Activated CD4-positive, alpha-beta T cell treated with anti-CD3 and anti-CD28 coated beads for 48 hours (primary cell): ENCODE measurements around the gene PCDHGB2.
"Not testable (repeated sequence)": the region's sequence is repeated elsewhere in the genome, so short reads cannot be mapped to it uniquely, and the experiment has no call there.

ENCODE experiments used
- DNase-seq: peaks from one replicate; pipeline ENCODE4 v3.0.0-alpha.2; 2020

PCDHGB2 gene

DNA sequence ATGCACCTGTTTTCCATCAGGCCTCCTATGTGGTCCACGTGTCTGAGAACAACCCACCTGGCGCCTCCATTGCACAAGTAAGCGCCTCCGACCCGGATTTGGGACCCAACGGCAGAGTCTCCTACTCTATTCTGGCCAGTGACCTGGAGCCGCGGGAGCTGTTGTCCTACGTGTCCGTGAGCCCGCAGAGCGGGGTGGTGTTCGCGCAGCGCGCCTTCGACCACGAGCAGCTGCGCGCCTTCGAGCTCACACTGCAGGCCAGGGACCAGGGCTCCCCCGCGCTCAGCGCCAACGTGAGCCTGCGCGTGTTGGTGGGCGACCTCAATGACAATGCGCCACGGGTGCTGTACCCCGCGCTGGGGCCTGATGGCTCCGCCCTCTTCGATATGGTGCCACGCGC is 8.2 kb upstream of the PCDHGB2 start:
- no peak for DNase-seq

- no peak for DNase-seq
These were observed 4.8 kb upstream of the PCDHGB2 start, which contains the start of gene PCDHGA4 for GRCh38 chr5:141354900-141355469. Gene PCDHGA4, plus strand, starts transcription at chr5:141355021. Its CDS starts 87 bp downstream, at chr5:141355108.

GRCh38 chr5:141355641-141356040 is 4.2 kb upstream of the PCDHGB2 start:
- DNase-seq: no peak

- DNase-seq: no peak
These were observed 3.7 kb upstream of the PCDHGB2 start for GRCh38 chr5:141356133-141356532.

- DNase-seq: no peak
These were observed 2.8 kb upstream of the PCDHGB2 start for GRCh38 chr5:141356950-141357349.

DNA sequence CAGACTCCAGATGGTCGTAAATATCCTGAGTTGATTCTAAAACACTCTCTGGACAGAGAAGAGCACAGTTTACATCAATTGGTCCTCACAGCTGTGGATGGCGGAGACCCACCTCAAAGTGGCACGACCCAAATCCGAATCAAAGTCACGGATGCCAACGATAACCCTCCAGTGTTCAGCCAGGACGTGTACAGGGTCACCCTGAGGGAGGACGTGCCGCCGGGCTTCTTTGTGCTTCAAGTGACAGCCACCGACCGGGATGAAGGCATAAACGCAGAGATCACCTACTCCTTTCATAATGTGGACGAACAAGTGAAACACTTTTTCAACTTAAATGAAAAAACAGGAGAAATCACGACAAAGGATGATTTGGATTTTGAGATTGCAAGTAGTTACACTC is 891 bp downstream of the PCDHGB2 start:
- DNase-seq: no peak

DNA sequence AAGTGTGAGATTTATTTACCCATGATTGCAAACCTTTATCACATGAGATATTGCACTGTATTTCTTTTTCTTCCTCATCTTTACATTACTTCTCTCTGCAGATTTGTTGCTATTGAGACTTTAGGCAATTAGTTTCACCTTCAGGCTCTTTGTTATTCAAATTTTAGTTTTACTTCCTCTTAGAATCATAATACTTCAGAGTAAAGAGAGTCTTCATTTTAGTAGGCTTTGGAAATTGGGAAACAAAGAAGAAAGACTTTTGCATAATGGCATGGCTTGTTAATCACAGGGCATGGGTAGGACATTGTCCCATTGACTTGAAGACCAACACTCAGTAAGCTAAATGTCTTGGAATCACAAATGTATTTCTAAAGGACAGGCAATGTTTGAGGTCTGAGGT is 2.9 kb downstream of the PCDHGB2 start:
- DNase-seq: no peak

DNA sequence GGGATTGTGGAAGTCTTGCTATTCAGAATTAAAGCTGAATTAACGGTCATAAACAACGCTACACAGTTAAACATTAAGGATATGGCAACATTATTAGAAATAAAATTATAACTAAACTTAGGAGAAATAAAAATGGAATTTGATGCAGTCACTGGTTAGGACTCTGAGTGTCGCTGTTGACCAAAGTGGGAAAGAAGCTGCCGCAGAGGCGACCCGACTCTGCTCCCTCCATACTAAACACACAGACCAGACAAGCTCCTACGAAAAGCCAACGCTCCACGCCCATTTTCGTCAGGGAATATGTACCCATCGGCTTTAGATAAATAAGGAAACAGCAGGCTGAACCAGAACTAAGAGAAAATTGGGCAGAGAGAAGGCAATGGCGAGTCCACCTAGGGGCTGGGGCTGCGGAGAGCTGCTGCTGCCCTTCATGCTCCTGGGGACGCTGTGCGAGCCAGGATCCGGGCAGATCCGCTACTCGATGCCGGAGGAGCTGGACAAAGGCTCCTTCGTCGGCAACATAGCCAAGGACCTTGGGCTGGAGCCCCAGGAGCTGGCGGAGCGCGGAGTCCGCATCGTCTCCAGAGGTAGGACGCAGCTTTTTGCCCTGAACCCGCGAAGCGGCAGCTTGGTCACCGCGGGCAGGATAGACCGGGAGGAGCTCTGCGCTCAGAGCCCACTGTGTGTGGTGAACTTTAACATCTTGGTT is 4.3 kb downstream of the PCDHGB2 start, which contains the start of gene PCDHGA5:
Gene PCDHGA5, plus strand, starts transcription at position 211 of the 709 bp plus-strand sequence. Its CDS starts 169 bp downstream, at position 380.
- no peak for DNase-seq

DNA sequence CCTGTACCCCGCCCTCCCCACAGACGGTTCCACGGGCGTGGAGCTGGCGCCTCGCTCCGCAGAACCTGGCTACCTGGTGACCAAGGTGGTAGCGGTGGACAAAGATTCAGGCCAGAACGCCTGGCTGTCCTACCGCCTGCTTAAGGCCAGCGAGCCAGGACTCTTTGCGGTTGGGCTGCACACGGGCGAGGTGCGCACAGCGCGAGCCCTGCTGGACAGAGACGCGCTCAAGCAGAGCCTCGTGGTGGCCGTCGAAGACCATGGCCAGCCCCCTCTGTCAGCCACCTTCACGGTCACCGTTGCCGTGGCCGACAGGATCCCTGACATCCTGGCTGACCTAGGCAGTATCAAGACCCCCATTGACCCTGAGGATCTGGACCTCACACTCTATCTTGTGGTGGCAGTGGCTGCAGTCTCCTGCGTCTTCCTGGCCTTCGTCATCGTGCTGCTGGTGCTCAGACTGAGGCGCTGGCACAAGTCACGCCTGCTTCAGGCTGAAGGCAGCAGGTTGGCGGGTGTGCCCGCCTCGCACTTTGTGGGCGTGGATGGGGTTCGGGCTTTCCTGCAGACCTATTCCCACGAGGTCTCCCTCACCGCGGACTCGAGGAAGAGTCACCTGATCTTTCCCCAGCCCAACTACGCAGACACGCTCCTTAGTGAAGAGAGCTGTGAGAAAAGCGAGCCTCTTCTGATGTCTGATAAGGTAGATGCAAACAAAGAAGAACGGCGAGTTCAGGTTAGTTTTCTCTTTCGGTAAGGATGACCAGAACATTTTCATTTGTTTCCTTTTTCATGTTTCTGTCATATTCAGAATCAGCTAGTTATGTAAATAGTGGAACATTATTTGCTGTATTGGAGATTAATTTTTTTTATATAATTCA is 6.5 kb downstream of the PCDHGB2 start:
- no peak for DNase-seq

- DNase-seq: peak; percentile 53
These were observed 10.4 kb downstream of the PCDHGB2 start, which contains the start of gene PCDHGB3 for GRCh38 chr5:141369994-141370848. Gene PCDHGB3, plus strand, starts transcription at chr5:141370242. Its CDS starts 153 bp downstream, at chr5:141370395.

DNA sequence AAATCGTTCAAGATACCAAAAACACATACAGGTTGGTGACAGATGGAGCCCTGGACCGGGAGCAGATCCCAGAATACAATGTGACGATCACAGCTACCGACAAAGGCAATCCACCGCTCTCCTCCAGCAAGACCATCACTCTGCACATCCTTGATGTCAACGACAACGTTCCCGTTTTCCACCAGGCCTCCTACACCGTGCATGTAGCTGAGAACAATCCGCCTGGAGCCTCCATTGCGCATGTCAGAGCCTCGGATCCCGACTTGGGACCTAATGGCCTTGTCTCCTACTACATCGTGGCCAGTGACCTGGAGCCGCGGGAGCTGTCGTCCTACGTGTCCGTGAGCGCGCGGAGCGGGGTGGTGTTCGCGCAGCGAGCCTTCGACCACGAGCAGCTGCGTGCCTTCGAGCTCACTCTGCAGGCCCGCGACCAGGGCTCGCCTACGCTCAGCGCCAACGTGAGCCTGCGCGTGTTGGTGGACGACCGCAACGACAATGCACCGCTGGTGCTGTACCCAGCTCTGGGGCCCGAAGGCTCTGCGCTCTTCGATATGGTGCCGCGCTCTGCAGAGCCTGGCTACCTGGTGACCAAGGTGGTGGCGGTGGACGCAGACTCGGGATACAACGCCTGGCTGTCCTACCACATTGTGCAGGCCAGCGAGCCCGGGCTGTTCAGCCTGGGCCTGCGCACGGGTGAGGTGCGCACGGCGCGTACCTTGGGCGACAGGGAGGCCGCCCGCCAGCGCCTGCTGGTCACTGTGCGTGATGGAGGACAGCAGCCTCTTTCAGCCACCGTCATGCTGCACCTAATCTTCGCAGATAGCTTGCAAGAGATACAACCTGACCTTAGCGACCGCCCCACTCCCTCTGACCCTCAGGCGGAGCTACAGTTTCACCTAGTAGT is 12.0 kb downstream of the PCDHGB2 start:
- no peak for DNase-seq

GRCh38 chr5:141373673-141374317 is 14.0 kb downstream of the PCDHGB2 start, which contains the start of gene PCDHGA6:
Gene PCDHGA6, plus strand, starts transcription at chr5:141373891. Its CDS starts 193 bp downstream, at chr5:141374084.
- DNase-seq: no peak

GRCh38 chr5:141374627-141375026 is 14.8 kb downstream of the PCDHGB2 start:
- no peak for DNase-seq

- DNase-seq: not testable (repeated sequence)
These were observed 15.8 kb downstream of the PCDHGB2 start for GRCh38 chr5:141375444-141376155.

DNA sequence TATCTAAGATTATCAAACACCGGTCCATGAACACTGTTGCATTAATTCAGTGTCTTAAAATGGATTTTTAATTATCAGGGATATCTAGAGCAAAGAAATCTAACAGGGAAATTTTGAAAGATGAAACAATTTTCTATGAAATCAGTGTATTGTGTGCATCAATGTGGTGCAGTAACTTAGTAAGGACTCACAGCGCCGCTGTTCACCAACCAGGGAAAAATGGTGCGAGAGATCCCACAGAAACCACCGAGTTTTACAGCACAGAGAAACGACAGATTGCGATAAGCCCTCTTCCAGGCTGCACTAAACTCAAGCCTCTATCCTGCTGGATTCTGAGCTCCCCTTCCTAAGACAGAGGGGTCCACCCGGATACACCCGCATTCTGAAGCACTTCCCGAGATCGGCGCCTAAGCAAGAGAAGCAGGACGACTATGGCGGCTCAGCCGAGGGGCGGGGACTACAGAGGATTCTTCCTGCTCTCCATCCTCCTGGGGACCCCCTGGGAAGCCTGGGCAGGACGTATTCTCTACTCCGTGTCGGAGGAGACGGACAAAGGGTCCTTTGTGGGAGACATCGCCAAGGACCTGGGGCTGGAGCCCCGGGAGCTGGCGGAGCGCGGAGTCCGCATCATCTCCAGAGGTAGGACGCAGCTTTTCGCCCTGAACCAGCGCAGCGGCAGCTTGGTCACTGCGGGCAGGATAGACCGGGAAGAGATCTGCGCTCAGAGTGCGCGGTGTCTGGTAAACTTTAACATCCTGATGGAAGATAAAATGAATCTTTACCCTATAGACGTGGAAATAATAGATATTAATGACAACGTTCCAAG is 22.9 kb downstream of the PCDHGB2 start, which contains the start of gene PCDHGA7:
Gene PCDHGA7, plus strand, starts transcription at position 274 of the 826 bp plus-strand sequence. Its CDS starts 158 bp downstream, at position 432.
- DNase-seq: no peak

- no peak for DNase-seq
These were observed 23.6 kb downstream of the PCDHGB2 start for GRCh38 chr5:141383345-141383744.

DNA sequence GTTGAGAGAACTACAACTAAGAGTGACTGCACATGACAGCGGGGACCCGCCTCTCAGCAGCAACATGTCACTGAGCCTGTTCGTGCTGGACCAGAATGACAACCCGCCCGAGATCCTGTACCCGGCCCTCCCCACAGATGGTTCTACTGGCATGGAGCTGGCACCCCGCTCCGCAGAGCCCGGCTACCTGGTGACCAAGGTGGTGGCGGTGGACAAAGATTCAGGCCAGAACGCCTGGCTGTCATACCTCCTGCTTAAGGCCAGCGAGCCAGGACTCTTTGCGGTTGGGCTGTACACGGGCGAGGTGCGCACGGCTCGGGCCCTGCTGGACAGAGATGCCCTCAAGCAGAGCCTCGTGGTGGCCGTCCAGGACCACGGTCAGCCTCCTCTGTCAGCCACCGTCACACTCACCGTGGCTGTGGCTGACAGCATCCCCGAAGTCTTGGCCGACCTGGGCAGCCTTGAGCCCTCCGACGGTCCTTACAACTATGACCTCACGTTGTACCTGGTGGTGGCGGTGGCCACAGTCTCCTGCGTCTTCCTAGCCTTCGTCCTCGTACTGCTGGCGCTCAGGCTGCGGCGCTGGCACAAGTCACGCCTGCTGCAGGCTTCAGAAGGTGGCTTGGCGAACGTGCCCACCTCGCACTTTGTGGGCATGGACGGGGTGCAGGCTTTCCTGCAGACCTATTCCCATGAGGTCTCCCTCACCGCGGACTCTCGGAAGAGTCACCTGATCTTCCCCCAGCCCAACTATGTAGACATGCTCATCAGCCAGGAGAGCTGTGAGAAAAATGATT is 24.9 kb downstream of the PCDHGB2 start:
- no peak for DNase-seq
